Progenitor cell of endocrine pancreas (in vitro differentiated cells): ENCODE measurements around the gene VMAC. TPM values are rescaled to one million over a fixed set of nuclear protein-coding genes. Genes with fewer than 3 reads are reported as not detected.
"Not testable (repeated sequence)": the region's sequence is repeated elsewhere in the genome, so short reads cannot be mapped to it uniquely, and the experiment has no call there.

Experiments used
- DNase-seq: peaks from one replicate; pipeline ENCODE4 v3.0.0; 2021; ENCODE audit warnings: low spot score; ENCODE audit not compliant: unreplicated experiment
- H3K27ac Mint-ChIP-seq: 2 replicates; pipeline ENCODE4 v1.8.0; 2021; ENCODE audit warnings: mild to moderate bottlenecking, moderate library complexity, mixed read lengths
- H3K27me3 Mint-ChIP-seq: 2 replicates; pipeline ENCODE4 v1.8.0; 2021; ENCODE audit warnings: mixed read lengths
- H3K36me3 Mint-ChIP-seq: 2 replicates; pipeline ENCODE4 v1.8.0; 2022; ENCODE audit warnings: mixed read lengths; ENCODE audit not compliant: insufficient read depth
- H3K4me1 Mint-ChIP-seq: 2 replicates; pipeline ENCODE4 v1.8.0; 2021; ENCODE audit warnings: low read depth, mixed read lengths
- H3K4me3 Mint-ChIP-seq: 2 replicates; pipeline ENCODE4 v1.8.0; 2021; ENCODE audit warnings: low read depth, mild to moderate bottlenecking, moderate library complexity, mixed read lengths
- H3K9me3 Mint-ChIP-seq: 2 replicates; pipeline ENCODE4 v1.8.0; 2021; ENCODE audit warnings: low read depth, mixed read lengths
- total RNA-seq: library from RNA; stranded (reverse); gene quantifications from 2 replicates; pipeline ENCODE4 v1.2.1, GENCODE V29; 2021
- TF ChIP-seq, protein P1 (sequence below): fragments of 200-600 bp; sonication (generic); IDR thresholded peaks from one replicate; pipeline ENCODE4 v1.5.0; 2021; ENCODE audit warnings: antibody characterized with exemption, mild to moderate bottlenecking; ENCODE audit not compliant: unreplicated experiment

Gene VMAC
- total RNA-seq, 1 donor from 2014 or later: 15.2 TPM

DNA sequence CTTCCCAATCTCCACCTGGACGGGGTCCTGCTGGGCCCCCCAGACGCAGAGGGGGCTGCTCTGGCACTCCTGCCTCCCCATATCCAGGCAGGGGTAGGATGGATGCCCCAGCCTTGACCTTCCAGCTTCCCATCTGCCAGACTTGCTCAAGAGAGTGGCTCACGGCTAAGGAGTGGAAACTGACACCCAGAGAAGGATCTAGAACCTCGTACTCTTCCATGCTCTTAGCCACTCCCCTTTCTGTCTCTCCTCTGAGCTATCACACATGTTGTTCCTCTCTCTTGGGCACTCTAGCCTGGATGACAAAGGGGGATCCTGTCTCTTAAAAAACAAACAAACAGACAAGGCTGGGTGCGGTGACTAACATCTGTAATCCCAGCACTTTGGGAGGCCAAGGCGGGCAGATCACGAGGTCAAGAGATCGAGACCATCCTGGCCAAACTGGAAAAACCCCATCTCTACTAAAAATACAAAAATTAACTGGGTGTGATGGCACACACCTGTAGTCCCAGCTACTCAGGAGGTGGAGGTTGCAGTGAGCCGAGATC, 22.2 kb upstream of the VMAC start:
- Mint-ChIP-seq H3K36me3 (no peaks in the 10 kb centered on the region), H3K4me3 (no peak overlapping the region), H3K9me3 (no peaks in the 10 kb centered on the region), H3K4me1 (peaks cover 2% of the 10 kb centered on the region), H3K27me3 (peaks cover 10% of the 10 kb centered on the region), H3K27ac (peak overlapping the region; percentile 4)
- no peak for DNase-seq
- TF ChIP-seq, protein P1, sequence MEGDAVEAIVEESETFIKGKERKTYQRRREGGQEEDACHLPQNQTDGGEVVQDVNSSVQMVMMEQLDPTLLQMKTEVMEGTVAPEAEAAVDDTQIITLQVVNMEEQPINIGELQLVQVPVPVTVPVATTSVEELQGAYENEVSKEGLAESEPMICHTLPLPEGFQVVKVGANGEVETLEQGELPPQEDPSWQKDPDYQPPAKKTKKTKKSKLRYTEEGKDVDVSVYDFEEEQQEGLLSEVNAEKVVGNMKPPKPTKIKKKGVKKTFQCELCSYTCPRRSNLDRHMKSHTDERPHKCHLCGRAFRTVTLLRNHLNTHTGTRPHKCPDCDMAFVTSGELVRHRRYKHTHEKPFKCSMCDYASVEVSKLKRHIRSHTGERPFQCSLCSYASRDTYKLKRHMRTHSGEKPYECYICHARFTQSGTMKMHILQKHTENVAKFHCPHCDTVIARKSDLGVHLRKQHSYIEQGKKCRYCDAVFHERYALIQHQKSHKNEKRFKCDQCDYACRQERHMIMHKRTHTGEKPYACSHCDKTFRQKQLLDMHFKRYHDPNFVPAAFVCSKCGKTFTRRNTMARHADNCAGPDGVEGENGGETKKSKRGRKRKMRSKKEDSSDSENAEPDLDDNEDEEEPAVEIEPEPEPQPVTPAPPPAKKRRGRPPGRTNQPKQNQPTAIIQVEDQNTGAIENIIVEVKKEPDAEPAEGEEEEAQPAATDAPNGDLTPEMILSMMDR: no peak

DNA sequence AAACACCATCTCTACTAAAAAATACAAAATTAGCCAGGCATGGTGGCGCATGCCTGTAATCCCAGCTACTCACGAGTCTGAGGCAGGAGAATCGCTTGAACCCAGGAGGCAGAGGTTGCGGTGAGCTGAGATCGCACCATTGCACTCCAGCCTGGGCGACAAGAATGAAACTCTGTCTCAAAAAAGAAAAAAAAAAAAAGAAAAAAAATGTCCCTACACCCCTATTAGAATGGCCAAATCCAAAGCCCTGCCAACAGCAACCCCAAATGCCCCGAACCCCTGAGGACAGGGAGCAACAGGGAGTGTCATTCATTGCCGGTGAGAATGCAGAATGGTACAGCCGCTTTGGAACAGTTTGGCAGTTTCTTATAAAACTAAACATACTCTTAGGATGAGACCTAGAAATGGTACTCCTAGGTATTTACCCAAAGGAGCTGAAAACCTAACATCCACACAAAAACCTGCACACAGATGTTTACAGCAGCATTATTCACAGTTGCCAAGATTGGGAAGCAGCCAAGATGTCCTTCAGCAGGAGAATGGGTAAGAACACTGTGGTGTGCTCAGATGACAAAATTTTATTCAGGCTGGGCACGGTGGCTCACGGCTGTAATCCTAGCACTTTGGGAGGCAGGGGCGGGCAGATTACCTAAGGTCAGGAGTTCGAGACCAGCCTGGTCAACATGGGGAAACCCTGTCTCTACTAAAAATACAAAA, 21.4 kb upstream of the VMAC start:
- peaks cover 11% of the 10 kb centered on the region for H3K27me3 Mint-ChIP-seq

DNA sequence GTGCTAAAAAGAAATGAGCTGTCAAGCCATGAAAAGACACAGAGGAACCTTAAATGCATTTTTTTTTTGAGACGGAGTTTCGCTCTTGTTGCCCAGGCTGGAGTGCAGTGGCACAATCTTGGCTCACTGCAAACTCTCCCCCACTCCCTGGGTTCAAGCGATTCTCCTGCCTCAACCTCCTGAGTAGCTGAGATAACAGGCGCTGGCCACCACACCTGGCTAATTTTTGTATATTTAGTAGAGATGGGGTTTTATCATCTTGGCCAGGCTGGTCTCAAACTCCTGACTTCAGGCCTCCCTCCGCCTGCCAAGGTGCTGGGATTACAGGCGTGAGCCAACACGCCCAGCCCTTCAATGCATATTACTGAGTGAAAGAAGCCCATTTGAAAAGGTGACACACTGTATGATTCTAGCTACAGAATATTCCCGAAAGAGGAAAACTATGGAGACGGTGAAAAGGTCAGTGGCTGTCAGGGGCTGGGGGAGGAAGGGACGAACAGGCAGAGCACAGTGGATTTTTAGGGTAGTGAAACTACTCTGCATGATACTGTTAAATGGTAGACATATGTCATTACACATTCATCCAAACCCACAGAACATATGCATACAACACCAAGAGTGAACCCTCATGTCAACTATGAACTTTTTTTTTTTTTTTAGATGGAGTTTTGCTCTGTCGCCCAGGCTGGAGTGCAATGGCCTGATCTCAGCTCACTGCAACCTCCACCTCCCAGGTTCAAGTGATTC, 20.4 kb upstream of the VMAC start:
- H3K36me3 Mint-ChIP-seq, H3K27ac Mint-ChIP-seq, H3K4me3 Mint-ChIP-seq, H3K4me1 Mint-ChIP-seq, DNase-seq, H3K9me3 Mint-ChIP-seq: not testable (repeated sequence)
- peaks cover 13% of the 10 kb centered on the region for H3K27me3 Mint-ChIP-seq

More for the DNA sequence above, 21.4 kb upstream of the VMAC start:
- H3K27ac Mint-ChIP-seq, DNase-seq, H3K4me3 Mint-ChIP-seq, H3K4me1 Mint-ChIP-seq, H3K9me3 Mint-ChIP-seq, H3K36me3 Mint-ChIP-seq: not testable (repeated sequence)

DNA sequence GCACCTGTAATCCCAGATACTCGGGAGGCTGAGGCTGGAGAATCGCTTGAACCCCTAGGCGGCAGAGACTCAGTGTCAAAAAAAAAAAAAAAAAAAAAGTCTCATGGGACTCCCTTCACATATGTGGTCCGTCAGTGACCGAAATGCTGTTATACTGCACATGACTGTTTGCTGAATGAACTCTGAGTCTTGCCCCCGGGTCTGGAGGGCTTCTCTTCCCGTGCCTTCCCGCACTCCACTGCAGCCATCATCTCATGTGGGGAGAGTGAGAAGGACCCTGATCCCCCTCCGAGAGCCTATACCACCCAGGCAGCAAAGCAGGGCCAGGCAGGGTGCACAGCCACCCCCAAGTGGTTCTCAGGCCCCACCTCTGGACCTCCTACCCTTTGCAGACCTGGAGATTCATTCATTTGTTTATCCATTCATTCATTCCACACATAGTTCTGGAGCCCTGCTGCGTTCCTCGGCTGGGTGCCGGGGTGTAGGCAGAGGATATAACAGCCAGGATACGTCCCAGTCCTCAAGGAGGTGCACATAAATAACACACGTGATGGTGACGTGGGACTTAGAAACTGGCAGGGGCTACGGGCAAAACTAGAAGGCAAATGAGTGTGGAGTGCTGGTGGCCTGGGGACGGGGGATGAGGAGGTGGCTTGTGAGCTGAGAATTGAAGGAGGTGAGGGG, 15.2 kb upstream of the VMAC start:
- peaks cover 19% of the 10 kb centered on the region for H3K27me3 Mint-ChIP-seq
- H3K4me3 Mint-ChIP-seq: no peak overlapping the region
- no peak overlapping the region for H3K27ac Mint-ChIP-seq
- H3K9me3 Mint-ChIP-seq: no peaks in the 10 kb centered on the region
- no peak for DNase-seq
- TF ChIP-seq, protein P1: no peak
- H3K36me3 Mint-ChIP-seq: no peaks in the 10 kb centered on the region
- H3K4me1 Mint-ChIP-seq: no peaks in the 10 kb centered on the region

DNA sequence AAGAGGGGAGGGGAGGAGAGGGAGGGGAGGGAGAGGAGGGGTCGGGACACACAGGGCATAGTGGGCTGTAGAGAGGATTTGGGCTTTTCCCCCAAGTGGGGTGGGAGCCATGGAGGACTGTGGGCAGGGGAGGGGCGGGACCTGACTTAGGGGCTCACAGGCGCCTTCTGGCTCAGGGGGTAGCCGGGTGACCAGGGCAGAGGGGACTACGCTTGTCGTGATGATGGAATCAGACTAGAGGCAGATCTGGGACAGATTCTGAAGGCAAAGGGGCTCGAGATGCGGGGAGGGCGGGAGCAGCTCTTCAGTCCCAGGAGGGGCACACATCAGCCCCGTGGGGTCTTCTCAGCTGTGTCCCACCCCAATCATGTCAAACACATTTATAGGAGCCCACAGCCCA, 14.6 kb upstream of the VMAC start:
- H3K9me3 Mint-ChIP-seq: no peaks in the 10 kb centered on the region
- no peak for DNase-seq
- H3K4me1 Mint-ChIP-seq: no peaks in the 10 kb centered on the region
- H3K27ac Mint-ChIP-seq: no peak overlapping the region
- peaks cover 19% of the 10 kb centered on the region for H3K27me3 Mint-ChIP-seq
- H3K36me3 Mint-ChIP-seq: no peaks in the 10 kb centered on the region
- H3K4me3 Mint-ChIP-seq: no peak overlapping the region
- TF ChIP-seq, protein P1: no peak

DNA sequence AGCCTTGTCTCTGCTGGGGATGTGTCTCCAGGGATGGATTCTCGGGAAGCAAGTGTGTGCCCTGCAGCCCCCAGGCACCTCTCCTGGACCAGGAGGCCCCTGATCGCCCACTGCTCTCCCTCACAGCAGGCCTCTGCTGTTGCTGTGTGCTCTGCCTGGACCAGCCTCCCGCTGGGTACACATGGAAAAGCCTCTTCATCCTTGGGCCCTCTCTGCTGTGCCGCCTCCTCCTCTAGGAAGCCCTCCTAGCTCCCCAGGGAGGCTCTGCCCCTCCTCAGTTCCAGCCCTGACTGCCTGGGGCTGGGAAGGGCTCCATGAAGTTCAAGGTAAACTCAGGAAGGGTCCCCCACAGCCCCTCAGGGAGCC, 13.1 kb upstream of the VMAC start:
- Mint-ChIP-seq H3K27ac (no peak overlapping the region), H3K9me3 (no peaks in the 10 kb centered on the region), H3K36me3 (peaks cover 2% of the 10 kb centered on the region), H3K4me1 (no peaks in the 10 kb centered on the region), H3K4me3 (no peak overlapping the region), H3K27me3 (peaks cover 17% of the 10 kb centered on the region)
- DNase-seq: no peak
- TF ChIP-seq, protein P1: no peak
